CD4-positive, alpha-beta T cell treated with Interleukin-10 for 1 hour (primary cell): Measurements from ENCODE around the gene ARHGAP29.

Experiments used
- DNase-seq: peaks from one replicate; pipeline ENCODE4 v3.0.0-alpha.2; 2020

Gene ARHGAP29

DNA sequence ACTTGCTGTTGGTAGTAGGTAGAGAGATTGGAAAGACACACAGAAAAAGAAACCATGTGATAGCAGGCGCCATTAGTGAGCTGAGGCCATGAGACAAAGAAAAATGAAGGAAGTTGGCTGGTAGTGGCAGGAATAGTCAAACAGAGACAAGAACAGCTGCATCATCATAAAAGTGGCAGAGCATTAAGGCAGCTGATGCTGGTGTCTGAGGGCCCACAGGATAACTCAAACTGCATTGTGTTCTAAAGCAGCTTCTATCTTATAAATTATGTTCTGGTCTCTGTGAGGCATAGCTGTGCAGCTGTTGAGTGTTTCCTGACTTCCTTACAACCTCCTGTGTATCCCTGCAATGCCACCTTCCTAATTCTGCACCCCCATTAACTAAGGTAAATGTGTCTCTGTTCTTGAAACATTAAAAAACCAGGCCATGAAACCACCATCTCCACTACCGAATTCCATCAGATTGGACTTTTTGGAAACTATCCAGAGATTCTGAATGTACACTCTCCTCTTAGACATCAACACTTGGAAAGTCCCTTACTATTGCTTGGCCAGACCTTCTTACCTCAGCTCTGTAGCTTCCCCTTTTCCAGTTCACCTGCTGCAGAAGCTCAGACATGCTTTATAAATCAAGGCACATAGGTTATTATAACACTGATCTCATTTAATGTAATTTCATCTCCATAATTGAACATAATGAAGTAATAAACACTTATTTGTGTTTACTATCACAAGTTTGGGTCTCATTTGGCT is 23.4 kb upstream of the ARHGAP29 start:
- no peak for DNase-seq

DNA sequence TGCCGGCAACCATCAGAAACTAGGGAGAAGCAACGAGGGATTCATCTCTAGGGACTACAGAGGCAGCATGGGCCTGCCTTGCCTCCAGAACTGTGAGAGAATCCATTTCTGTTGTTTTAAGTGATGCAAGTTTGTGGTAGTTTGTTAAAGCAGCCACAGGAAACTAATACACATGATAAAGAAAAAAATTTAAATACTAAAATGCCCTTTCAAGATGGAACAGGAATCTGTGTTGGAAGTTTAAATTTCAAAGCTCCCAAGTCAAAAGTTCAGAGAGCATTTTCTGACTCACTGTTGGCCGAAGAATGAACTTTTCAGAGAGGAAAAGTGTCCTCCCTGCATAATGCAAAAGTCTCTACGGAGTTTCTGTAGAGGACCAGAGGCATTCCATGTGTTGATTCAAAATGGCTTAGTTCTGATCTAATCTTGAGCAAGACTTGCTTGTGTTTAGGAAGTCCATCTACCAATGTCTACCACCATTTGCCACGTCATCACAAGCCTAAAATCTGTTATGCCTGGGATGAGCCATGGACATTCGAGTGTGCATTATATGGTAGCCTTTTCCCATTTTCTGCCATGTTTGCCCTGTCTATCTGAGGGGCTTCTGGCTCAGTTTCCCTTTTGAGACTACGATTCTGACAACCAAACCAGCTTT is 22.4 kb upstream of the ARHGAP29 start:
- no peak for DNase-seq

DNA sequence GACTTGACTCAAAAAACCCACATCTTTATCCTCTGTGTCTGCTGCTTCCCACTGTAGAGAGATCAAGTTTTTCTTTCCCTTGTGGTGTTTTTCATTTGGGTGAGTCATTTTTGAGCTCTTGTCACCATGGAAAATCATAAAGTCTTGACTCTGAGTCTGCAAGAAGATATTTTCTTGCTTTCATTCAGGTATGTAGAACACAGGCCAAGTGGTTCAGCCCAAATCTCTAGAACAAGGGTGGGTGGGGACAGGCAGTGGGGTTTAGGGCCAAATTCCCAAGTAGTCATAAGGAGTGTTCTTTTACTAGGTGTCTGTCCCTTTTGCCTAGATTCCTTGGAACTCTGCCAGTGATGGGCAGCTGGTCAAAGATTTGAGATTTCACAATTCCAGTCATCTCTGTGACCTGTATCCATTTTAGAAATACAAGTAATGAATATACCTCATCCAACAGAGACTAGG is 21.5 kb upstream of the ARHGAP29 start:
- DNase-seq, result no peak

DNA sequence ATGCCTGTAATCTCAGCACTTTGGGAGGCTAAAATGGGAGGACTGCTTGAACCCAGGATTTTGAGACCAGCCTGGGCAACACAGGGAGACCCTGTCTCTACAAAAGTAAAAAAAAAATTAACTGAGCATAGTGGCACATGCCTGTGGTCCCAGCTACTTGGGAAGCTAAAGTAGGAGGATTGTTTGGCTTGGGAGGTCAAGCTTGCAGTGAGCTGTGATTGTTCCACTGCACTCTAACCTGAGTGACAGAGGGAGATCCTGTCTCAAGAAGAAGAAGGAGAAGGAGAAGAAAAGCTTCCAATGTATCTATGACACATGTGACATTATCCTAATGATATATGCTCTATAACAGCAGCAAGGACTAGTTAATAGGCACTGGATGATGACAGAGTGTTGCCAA is 20.1 kb upstream of the ARHGAP29 start:
- DNase-seq, result no peak

DNA sequence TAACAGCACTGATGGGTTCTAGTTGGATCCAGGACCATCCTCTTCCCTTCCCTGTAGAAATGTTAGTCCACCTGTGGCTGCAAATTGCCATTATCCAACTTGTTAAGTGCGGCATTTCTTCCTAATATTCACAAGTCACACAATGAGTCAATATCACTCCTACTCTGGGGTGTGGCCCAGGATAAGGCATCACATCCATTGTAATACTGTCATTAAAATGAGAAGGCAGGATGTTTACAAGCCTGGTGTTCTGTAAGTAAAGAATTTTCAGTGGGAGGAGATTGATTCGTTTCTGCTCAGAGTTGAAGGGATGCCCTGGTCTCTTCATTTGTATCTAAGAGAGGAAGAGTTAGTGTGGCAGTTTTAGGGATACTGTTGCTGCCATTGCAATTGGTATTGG is 18.1 kb upstream of the ARHGAP29 start:
- DNase-seq, result no peak

DNA sequence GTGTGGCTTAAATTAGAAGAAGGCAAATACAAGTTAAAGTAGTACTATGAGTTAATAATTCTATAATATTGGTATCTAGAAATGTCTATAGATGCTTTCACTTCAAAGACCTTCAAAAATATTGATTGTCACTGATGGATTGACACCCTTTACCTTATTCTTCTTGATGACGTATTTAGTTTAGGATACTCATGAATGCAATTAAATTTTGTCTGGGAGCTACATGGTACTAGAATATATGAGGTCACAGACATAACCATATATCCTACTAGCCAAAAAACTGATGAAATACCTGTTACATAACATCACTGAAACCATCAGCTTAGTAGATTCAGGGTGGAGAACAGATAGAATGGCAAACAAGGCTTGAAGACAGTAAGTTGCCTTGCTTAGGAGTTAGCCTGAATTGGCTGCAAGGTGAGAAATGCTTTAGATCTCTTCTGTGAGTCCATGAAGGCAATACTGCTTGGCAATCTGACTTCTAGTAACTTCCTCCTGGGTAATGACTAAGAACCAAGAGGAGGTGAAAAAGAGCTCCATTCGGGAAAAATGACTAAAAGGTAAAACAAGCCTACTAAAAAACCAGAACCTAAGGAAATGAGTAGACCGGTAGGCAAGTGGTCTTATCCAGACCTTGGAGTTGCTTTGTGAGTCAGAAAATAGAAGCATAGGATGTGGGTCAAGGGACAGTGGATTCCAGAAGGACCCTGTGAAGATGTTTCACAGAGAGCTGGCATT is 16.9 kb upstream of the ARHGAP29 start:
- no peak for DNase-seq

DNA sequence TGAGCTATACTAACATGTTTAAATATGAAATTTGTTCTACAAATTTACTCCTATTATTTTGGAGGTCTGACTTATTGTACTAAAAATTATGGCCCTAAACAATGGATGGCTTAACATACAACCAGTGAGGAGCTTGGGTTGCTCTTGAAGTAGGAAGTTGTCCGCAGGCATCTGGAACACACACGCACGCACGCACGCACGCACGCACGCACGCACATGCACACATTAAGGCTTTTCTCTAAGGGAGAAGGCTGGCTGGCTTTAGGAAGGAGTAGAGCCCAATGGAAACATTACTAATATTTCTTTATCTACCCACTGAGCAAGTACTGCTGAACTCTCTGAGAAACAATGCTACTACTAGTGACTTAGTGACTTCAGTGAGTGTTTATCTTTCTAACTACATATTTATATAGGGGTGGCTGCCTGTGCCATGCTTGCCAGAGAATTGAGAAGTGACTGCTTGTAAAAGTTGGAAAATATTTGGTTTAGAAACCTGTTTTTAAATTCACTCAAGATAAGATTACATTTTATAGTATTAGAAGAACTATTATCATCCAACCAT is 16.2 kb upstream of the ARHGAP29 start:
- DNase-seq, result no peak

DNA sequence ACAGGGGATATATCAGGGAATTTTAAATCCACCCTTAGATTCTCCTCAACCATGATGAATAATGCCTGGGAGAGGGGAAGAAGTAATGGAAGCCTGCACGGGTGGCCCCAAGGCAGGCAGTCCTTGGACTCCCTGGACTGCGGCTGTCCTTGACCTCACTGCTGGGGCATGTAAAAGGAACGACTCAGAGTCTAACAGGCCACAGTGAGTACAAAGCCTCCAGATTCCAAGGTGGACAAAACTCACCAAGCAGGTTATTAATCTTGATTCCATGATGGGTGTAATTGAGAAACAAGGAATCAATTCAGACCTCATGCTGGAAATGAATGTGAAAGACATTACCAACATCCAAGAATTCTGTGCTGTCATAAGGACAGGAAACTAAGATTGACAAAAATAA is 13.0 kb upstream of the ARHGAP29 start:
- no peak for DNase-seq

DNA sequence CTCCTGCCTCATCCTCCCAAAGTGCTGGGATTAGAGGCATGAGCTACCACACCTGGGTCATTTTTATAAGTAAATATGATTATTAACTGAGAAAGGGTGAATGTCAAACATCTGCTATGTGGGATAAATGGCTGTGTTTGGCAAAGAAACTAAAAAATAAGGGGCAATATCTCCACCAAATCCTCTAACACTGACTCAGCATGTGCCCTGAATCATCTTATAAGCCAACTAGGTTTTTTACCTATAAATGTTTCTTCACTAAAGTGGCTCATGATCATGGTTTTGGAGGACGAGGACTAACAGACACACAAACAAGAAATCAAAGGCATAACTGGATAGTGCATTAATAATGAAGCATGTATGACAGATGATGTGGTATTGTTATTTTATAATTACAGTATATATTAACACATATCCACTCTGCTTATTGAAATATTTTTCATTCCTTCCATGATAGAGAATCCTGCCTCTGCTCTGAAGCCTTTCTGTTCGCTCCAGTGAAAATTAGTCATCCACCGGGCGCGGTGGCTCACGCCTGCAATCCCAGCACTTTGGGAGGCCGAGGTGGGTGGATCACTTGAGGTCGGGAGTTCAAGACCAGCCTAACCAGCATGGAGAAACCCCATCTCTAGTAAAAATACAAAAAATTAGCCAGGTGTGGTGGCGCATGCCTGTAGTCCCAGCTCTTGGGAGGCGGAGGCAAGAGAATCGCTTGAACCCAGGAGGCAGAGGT is 11.7 kb upstream of the ARHGAP29 start:
- no peak for DNase-seq

DNA sequence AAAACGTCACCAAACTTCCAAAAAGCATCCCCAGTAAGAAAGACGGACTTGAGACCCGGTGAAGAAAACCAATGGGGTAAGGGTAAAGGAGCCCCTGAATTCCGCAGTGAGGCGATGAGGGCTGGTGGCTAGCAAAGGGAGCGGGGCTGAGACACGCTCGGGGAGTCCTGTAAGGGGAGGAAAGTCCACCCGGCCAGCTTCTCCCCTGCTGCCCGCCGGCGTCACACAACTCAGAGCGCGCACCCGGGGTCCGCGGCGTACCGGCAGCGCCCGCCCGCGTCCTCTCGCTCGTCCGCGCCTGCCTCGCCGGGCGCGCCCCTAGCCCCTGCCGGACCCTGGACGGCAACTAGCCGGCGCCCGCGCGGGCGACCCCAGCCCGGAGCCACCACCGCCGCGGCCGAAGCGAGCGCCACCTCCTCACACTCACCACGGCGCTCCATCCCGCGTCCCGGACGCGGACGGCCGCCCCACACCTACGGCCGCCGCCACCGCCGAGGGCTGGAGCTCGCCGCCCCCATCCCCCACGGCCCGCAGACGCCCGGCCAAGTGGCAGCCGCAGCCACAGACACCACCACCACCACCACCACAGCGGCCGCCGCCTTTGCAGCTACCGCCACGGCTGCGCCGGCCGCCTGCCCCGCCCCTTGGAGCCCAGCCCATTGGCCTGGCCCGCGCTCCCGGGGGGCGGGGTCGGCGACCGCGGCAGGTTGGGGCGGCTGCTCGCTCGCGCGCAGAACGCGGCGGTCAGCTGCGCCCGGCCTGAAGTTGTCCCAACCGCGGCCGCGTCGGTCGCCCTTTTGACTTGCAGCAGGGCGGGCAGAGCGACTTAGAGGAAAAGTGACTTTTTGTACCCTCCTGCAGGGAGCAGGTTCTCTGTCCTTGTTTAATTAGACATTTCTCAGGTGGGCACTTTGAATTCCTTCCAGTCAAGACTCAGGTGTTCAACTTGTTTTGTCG is 10.0 kb upstream of the ARHGAP29 start:
- DNase-seq, result no peak

DNA sequence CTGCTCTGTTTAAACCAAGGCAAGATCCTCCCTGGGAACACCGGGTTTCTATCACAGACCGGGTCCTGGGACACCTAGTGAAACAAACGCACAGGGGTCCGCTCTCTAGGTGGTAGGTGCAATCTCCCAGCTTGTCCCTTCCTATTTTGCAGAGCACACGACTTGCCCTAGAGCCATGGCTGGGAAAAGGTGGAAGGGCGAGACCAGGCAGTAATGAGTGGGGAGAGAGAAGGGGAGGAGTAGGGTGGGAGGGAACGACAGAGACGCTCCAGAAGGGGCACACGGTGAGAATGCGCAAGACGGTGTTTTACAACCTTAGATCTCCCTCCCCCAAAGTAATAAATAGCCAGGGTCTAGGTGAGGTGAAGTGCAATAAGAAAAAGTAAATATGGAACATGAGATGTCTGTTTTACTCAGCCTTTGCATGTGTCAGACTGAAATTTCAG is 9.3 kb upstream of the ARHGAP29 start:
- no peak for DNase-seq

DNA sequence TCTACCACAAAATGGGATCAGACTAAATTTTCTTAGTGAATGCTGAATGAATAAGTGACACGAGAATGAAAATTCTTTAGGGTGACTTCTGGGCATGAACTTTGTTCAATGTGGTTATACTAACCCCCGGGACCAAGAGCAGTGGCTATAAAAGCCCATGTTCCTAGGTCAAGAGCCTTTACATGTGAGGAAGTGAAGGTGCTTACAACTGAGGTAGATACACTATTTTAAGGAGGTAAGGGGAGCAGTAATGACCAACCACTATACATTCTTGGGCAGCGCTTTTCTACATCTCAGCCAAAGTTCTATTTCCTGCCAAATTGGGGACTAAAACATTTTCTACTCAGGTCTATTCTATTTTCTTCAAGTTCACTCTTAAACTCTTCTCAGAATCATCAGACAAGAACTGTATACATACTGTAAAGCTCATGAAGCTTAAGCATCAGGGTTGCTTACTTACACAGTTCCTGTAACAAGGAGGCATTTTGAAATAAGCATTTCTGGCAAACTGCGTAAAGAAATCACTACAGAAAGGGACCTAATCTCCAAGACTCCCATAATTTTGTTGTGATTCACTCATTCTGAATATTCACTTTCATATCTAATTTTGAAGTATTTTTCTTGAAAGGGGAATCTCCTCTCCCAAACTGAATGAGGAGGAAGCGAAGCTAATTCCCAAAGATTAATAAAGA is 8.5 kb upstream of the ARHGAP29 start:
- no peak for DNase-seq

DNA sequence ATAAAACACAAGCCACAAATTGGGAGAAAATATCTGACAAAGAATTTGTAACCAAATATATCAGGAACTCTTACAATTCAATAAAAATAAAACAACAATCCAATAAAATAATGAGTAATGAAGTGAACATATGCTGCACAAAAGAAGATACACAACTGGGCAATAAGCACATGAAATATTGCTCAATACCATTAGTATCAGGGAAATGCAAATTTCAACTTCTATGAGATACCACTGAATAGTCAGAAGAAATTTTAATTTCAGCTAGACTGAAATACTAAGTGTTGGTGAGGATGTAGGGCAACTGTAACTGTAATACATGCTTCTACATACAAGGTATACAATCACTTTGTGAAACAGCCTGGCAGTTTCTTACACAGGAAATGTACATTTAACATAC is 7.4 kb upstream of the ARHGAP29 start:
- DNase-seq, result no peak

DNA sequence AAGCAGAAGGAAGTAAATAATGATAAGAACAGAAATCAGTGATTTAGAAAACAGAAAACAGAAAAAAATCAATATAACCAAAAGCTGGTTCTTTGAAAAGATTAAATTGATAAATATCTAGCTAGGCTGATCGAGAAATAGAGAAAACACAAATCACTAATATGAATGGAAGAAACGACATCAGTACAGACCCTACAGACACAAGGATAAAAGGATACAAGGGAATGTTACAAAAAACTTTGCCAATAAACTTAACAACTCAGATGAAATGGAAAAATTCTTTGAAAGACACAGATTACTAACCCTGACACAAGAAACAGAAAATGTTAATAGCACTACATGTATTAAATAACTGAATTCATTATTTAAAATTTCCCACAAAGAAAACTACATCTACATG is 6.3 kb upstream of the ARHGAP29 start:
- no peak for DNase-seq

DNA sequence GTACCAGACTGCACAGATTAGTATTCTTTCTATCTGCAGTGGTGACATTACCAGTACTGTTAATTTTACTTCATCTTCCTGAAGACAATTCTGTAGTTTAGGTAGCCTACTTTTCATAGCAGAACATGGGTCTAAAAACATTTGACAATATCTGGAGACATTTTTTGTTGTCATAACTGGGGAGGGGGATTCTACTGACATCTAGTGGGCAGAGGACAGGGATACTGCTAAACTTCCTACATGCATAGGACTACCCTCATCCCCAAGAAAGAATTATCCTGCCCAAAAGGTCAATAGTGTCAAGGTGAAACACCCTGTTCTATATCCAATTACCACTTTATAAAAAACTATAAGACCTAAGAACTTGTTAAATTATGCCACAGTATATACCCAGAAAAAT is 3.4 kb upstream of the ARHGAP29 start:
- no peak for DNase-seq

DNA sequence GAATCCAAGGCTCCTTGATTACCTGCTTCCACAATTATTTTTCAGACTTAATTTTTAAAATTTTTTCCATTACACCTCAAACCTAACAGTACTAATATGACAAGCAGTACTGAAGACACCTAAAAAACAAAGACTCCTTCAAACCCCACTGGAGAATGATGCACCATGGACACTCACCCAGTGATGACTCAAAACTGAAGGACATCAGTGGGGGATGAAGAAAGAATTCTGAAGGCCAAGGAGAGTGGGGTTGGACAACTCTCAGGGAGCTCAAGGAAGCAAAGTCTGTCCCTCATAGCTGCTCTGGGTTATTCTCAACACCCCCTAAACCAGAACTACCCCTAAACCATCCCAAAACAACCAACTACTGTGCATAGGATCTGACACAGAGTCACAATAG is 2.4 kb upstream of the ARHGAP29 start:
- no peak for DNase-seq

DNA sequence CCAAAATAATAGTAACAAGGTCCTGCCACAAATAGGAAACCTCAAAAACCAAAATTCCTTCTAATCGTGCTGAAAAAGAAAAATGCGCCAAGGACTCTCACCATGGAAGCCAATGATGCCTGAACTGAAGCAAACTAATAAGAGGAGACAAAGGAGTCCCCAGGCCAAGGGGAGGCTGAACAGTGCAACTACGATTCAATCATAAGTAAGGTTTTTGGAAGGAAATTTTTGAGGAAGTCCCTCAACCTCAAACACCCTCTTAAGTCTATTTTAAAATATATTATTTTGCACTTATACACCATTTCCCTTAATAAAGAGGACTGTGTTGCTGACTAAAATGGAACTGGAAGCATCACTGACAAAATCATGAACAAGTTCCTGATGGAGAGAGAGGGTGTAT is 1.7 kb upstream of the ARHGAP29 start:
- DNase-seq, result no peak

DNA sequence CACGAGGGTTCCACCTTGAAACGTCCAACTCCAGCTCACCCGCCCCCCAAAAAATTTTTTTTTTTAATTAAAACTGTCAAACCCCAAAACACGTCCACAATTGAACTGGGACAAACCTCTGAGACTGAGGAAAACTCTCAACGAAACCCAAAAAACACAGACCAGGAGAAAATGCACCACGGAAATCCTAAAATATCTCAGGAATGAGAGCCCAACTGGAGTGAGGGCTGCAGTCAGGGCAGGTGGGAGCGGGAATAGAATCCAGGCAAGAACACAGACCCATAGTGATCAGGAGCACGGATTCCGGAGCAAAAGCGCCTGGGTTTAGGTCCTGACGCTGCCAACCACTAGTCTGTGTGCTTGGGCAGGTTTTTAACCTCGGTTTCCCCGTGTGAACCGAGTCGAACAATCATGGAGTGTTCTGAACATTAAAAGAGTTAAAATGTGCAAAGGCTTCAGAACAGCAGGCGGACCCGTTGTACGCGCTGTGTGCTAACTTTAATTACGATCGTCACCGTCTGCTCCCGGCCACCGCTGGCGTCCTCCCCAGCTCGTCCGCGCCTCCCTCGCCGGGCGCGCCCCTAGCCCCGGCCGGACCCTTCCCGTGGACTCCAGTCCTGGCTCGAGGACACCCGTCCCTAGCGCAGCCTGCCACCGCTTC is 624 bp downstream of the ARHGAP29 start:
- DNase-seq, result no peak

DNA sequence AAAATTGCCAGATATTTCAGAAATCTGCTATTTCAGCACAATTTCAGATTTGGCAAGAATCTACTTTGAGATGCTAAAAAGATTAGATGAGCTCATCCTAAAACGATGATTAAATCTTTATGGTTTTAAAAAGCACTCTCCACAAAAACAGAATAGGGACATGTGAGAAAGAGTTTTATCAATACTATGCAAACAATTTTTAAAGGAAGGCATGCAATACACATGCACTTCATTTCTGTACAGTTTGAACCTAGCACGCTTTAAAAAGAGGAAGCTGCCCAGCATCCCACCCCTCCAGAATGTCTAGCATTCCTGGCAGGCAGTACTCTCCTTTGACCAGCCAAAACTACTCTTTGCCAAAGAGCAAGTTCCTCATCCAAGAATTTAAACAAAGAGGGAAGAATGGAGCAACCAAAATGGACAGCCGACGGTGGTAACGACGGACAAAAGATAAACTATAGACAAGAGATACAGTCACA is 1.3 kb downstream of the ARHGAP29 start:
- no peak for DNase-seq
